Measurements from ENCODE around the gene GPN1. TPM values are rescaled to one million over a fixed set of nuclear protein-coding genes. Genes with fewer than 3 reads are reported as not detected.

GPN1 gene
- total RNA-seq, 3 donors from 2014 or later (not counting 1 experiment from before 2014, with no cell fraction given): 31.5 to 36.1 (median 34.9) TPM

DNA sequence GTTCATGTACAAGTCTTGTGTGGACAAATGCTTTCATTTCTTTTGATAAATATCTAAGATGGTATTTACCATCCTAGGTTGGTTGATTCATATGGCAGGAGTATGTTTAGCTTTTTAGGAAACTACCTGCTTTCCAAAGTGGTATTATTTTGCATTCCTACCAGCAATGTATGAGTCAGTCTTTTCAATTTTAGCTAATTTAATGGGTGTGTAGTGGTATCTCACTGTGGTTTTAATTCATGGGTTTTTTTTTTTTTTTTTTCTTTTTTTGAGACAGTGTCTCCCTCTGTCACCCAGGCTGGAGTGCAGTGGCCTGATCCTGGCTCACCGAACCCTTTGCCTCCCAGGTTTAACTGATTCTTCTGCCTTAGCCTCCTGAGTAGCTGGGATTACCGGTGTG lies 41.8 kb upstream of the GPN1 start:
- Mint-ChIP-seq H3K27ac (peak overlapping the region in 1 of 2 donors; percentile 35), H3K9me3 (peaks cover 0 to 4% of the 10 kb centered on the region in 2 donors), H3K27me3 (ENCODE audit: low read depth in 2 of 2) (no peaks in the 10 kb centered on the region), H3K36me3 (peaks cover 8% of the 10 kb centered on the region), H3K4me1 (peaks cover 66 to 71% of the 10 kb centered on the region in 2 donors), H3K4me3 (peak overlapping the region; percentile 6)
- TF ChIP-seq, protein P1, sequence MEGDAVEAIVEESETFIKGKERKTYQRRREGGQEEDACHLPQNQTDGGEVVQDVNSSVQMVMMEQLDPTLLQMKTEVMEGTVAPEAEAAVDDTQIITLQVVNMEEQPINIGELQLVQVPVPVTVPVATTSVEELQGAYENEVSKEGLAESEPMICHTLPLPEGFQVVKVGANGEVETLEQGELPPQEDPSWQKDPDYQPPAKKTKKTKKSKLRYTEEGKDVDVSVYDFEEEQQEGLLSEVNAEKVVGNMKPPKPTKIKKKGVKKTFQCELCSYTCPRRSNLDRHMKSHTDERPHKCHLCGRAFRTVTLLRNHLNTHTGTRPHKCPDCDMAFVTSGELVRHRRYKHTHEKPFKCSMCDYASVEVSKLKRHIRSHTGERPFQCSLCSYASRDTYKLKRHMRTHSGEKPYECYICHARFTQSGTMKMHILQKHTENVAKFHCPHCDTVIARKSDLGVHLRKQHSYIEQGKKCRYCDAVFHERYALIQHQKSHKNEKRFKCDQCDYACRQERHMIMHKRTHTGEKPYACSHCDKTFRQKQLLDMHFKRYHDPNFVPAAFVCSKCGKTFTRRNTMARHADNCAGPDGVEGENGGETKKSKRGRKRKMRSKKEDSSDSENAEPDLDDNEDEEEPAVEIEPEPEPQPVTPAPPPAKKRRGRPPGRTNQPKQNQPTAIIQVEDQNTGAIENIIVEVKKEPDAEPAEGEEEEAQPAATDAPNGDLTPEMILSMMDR (IDR thresholded peaks at IDR 0.05): no peak
- no peak overlapping the region for H3K4me3 ChIP-seq (ENCODE audit: low read length)
- DNase-seq (no peak), ATAC-seq (peak in 1 of 3 donors; percentile 9)
- H3K9me3 ChIP-seq (ENCODE audit: control insufficient read depth, insufficient read depth, low read length): no peaks in the 10 kb centered on the region
- no peaks in the 10 kb centered on the region for H3K36me3 ChIP-seq (ENCODE audit: control insufficient read depth, insufficient read depth, low read length)
- H3K4me1 ChIP-seq (ENCODE audit: control insufficient read depth, insufficient read depth, low read length): peaks cover 36% of the 10 kb centered on the region
- intact Hi-C loops (cut with micrococcal nuclease): no loop called here
- no peaks in the 10 kb centered on the region for H3K27me3 ChIP-seq (ENCODE audit: control insufficient read depth, insufficient read depth, low read length)
- no peak overlapping the region for H3K27ac ChIP-seq (ENCODE audit: low read length)
- 72% methylated on average over 2 of the region's 2 CpGs for WGBS (ENCODE audit: insufficient coverage)

DNA sequence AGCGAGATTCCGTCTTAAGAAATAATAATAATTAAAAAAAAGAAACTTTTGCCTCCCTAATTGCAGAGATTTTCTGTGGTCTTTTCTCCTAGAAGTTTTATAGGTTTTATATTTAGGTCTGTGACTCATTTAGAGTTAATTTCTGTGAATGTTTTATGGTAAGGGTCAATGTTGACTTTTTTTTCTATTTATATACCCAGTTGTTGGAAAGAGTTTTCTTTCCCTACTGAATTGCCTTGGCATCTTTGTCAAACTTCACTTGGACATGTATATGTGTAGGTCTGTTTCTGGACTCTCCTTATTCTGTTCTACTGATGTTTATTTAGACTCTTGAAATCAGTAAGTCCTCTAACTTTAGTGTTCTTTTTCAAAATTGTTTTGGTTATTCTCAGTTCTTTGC lies 40.5 kb upstream of the GPN1 start:
- Histone ChIP-seq H3K36me3 (ENCODE audit: control insufficient read depth, insufficient read depth, low read length) (no peaks in the 10 kb centered on the region), H3K9me3 (ENCODE audit: control insufficient read depth, insufficient read depth, low read length) (no peaks in the 10 kb centered on the region), H3K4me1 (ENCODE audit: control insufficient read depth, insufficient read depth, low read length) (peaks cover 31% of the 10 kb centered on the region), H3K27ac (ENCODE audit: low read length) (no peak overlapping the region), H3K4me3 (ENCODE audit: low read length) (no peak overlapping the region), H3K27me3 (ENCODE audit: control insufficient read depth, insufficient read depth, low read length) (no peaks in the 10 kb centered on the region)
- no peak for DNase-seq
- peaks cover 0 to 4% of the 10 kb centered on the region in 2 donors for H3K9me3 Mint-ChIP-seq
- WGBS (ENCODE audit: insufficient coverage): no CpG with 5 or more reads among the region's 2 CpGs
- no peak overlapping the region for H3K27ac Mint-ChIP-seq
- peaks cover 8% of the 10 kb centered on the region for H3K36me3 Mint-ChIP-seq
- H3K4me1 Mint-ChIP-seq: peaks cover 62 to 66% of the 10 kb centered on the region in 2 donors
- no peaks in the 10 kb centered on the region for H3K27me3 Mint-ChIP-seq (ENCODE audit: low read depth in 2 of 2)
- intact Hi-C loops (cut with micrococcal nuclease): no loop called here
- ATAC-seq: no peak
- no peak overlapping the region for H3K4me3 Mint-ChIP-seq
- TF ChIP-seq, protein P1 (IDR thresholded peaks at IDR 0.05): no peak

DNA sequence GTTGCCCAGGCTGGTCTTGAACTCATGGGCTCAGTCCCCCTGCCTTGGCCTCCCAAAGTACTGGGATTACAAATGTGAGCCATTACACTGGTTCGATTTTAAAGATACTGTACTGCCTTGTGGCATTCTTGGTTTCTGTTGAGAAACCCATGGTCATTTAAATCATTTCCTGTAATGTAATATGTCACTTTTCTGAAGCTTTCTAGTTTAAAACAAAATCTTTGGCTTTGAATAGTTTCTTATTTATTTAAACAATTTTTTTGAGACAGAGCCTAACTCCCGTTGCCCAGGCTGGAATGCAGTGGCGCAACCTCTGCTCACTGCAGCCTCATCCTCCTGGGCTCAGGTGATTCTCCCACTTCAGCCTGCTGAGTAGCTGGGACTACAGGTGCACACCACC lies 37.1 kb upstream of the GPN1 start:
- Mint-ChIP-seq H3K4me3 (peak overlapping the region; percentile 67), H3K4me1 (peaks cover 41 to 47% of the 10 kb centered on the region in 2 donors)

More for the DNA sequence above, 37.1 kb upstream of the GPN1 start:
- H3K36me3 ChIP-seq (ENCODE audit: control insufficient read depth, insufficient read depth, low read length): peaks cover 2% of the 10 kb centered on the region
- H3K36me3 Mint-ChIP-seq: peaks cover 23% of the 10 kb centered on the region
- no peaks in the 10 kb centered on the region for H3K27me3 Mint-ChIP-seq (ENCODE audit: low read depth in 2 of 2)
- WGBS (ENCODE audit: insufficient coverage): 62% methylated on average over 3 of the region's 3 CpGs
- no peak overlapping the region for H3K4me3 ChIP-seq (ENCODE audit: low read length)
- H3K27me3 ChIP-seq (ENCODE audit: control insufficient read depth, insufficient read depth, low read length): no peaks in the 10 kb centered on the region
- peaks cover 21% of the 10 kb centered on the region for H3K4me1 ChIP-seq (ENCODE audit: control insufficient read depth, insufficient read depth, low read length)
- H3K27ac ChIP-seq (ENCODE audit: low read length): no peak overlapping the region
- ATAC-seq (peak in 2 of 3 donors; percentile 24 to 53), DNase-seq (no peak)
- peak overlapping the region in 1 of 2 donors; percentile 62 for H3K27ac Mint-ChIP-seq
- H3K9me3 Mint-ChIP-seq: peaks cover 0 to 12% of the 10 kb centered on the region in 2 donors
- TF ChIP-seq, protein P1 (IDR thresholded peaks at IDR 0.05): no peak
- intact Hi-C loops (cut with micrococcal nuclease): no loop called here
- peaks cover 12% of the 10 kb centered on the region for H3K9me3 ChIP-seq (ENCODE audit: control insufficient read depth, insufficient read depth, low read length)
